ENCODE measurements around the gene NKTR.

- TF ChIP-seq CTCF (conservative IDR thresholded peaks at IDR 0.05 in 1 of 2, IDR thresholded peaks at IDR 0.05 in 1 of 2; ENCODE audit: extremely low read depth in 1 of 2, insufficient read depth in 1 of 2, low read depth in 1 of 2, low read length in 2 of 2) (no peak), EZH2 (IDR thresholded peaks at IDR 0.05; ENCODE audit: borderline replicate concordance, low read length) (no peak)
Measured at GRCh38 chr3:42682301-42683070, 82.0 kb downstream of the NKTR start.

All from mammary epithelial cell (primary cell).